ENCODE results near the gene TMEM132D.

The TMEM132D gene

GRCh38 chr12:129152351-129153104 lies 751.3 kb downstream of the TMEM132D start:
- FAIRE-seq = no peak

GRCh38 chr12:129150721-129151120 lies 753.1 kb downstream of the TMEM132D start:
- FAIRE-seq = no peak

GRCh38 chr12:129145381-129145780 lies 758.4 kb downstream of the TMEM132D start:
- FAIRE-seq = no peak

- FAIRE-seq = no peak
Observed at GRCh38 chr12:129138776-129139175, 765.0 kb downstream of the TMEM132D start.

DNA sequence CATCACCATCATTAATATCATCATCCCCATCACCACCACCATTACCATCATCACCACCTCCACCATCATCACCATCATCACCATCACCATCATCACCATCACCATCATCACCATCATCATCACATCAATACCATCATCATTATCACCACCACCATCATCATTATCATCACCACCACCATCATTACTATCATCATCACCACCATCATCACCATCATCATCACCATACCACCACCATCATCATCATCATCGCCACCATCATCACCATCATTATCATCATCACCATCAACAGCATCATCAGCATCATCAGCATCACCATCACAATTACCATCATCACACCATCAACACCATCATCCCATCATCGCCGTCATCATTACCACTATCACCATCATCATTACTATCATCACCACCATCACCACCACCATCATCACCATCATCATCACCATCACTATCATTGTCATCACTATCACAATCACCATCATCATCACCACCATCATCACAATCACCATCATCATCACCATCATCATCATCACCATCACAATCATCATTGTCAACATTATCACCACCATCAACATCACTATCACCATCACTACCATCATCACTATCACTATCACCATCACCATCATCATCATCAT lies 767.0 kb downstream of the TMEM132D start:
- no peak for FAIRE-seq

DNA sequence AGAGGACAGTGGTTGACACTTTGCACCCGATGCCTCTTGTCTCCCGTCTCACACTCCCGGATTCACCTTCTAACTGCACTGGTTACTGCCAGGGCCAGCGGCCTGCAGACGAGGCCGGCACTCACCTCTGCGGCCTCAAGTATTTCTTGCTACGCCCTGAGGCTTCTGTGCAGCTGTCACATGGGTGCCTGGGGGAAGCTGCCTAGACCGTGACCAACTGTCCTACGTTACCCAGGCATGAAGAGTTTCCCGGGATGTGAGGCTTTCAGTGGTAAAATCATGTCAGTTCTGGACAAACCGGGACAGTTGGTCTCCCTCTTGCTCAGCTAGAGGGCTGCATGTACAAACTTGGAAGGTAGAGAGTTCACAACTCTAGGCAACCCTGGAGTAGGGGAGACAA lies 776.1 kb downstream of the TMEM132D start:
- FAIRE-seq = no peak

DNA sequence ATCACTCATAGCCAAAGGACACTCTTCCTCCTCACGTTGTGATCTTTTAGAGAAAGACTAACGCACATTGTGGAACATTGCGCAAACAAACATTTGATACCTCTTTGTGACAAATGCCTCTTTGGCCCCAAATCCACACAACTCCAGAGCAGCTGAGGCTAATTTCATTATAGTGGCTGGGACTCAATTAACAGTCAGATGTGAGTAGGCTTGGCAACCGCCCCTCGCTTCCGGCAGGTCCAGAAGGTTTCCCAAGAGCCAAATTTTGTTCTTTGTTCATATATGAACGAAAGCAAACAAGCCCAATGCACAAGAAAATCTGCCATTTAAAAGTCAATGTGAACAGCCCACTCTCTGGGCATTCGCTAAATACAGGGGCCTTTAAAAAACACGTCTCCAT lies 776.6 kb downstream of the TMEM132D start:
- FAIRE-seq = no peak

- FAIRE-seq = no peak
Observed at GRCh38 chr12:129119537-129119936, 784.3 kb downstream of the TMEM132D start.

DNA sequence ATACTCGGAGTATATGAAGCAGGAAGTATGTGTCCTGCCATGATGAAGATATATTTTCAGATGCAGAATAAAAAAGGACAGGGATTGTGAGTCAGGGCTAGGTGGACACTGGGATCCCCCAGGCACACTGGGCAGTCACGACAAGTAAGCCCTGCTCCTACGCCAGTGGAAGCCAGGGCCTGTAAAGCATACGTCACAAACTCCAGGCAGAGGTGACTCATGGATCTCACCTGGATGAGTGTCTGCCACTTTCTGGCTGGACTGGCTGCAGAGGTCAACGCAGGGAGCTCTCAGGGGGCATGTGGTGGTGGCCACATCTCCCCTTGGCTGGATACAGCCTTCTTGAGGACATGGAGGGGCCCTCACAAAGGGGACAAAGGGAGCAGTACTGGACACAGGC lies 788.3 kb downstream of the TMEM132D start:
- no peak for FAIRE-seq

DNA sequence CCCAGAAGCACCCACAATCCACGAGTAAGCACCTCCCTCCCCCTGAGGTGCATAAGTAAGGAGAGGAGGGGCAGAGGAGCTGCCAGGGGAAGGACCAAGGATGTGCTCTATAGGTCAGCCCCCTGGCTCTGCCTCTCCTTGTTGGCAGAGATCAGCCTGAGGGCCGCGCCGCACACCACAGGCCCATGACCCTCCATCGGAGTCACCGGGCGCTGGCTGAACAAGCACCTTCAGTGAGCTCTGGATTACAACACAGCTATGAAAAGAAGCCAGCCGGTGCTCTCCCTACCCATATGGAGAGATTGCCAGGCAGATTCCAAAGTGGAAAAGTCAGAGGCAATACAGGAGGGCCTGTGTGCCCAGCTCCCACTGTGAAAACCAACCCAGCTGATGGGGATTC lies 793.2 kb downstream of the TMEM132D start:
- no peak for FAIRE-seq

DNA sequence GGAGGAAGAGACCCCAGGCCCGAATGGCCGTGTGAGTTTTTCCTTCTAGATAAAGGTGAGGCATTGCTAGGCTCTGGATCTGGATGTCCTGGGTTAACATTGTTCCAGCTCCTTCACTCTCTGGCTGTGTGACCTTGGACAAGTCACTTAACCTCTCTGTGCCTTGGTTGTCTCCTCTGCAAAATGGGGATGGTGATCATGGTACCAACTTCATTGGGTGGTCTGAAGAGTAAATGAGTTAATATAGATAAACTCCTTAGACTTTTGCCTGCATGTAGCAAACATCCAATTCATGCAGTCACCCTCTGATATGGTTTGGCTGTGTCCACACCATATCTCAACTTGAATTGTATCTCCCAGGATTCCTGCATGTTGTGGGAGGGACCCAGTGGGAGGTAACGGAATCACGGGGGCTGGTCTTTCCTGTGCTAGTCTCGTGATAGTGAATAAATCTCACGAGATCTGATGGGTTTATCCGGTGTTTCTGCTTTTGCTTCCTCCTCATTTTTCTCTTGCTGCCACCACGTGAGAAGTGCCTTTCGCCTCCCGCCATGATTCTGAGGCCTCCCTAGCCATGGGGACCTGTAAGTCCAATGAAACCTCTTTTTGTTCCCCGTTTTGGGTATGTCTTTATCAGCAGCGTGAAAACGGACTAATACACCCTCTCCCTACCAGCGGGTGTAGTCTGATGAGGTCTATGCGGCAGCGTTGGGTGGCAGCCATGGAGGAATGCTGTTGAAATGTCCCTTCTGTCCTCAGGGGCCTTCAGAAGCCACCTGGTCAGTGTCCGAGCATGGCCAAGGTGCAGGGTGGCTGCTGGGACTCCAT lies 794.4 kb downstream of the TMEM132D start:
- no peak for FAIRE-seq

GRCh38 chr12:129106772-129107171 lies 797.1 kb downstream of the TMEM132D start:
- no peak for FAIRE-seq

GRCh38 chr12:129103231-129103630 lies 800.6 kb downstream of the TMEM132D start:
- FAIRE-seq = no peak

DNA sequence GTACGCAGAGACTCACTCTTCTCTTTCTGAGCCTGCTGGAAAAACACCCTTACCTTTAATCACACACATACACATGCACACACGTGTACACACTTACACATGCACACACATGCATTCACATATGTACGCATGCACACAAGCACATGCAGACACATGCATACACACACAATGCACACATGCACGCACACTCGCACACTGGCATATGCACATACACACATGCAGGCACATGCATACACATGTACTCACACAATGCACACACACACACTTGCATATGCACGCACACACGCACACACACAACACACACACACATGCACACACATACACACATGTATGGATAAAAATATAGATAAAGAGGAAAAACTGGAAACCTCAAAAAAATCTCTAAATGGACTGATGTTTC lies 801.6 kb downstream of the TMEM132D start:
- no peak for FAIRE-seq

DNA sequence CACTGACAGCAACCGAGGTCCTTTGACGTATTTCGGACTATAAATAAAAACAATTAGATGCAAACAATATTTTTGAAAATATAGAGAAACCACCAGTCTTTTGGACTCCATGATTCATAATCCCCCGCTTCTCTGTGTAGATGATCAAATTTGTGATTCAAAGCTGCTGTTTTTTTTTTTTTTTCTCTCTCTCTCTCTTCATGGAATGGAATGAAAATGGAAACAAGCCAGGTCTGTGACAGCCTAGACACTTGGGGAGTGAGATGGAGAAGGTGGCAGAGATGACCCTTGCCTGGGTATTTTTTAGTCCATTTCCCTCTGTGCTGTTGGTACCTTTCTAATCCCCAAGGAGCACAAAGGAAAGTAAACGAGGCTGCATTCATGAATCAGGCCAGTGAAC lies 802.0 kb downstream of the TMEM132D start:
- FAIRE-seq = no peak

DNA sequence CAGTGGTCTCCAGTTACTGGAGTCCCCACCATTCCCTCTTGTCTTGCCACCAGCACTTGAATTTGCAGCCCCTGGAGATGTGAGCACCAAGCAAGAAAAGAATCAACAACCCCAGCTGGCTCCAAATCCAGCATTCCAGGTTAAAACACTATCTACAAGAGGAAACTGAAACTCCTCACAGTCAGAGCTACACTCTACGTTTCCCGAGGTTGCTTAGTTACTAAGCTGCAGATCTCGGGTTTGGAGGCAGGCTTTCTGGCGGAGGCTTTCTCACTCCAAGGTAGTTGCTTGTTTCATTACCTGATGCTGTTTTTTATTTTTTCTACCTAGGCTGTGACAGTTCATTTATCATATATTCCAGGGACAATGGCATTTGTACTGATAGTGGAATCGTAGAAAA lies 802.4 kb downstream of the TMEM132D start:
- no peak for FAIRE-seq

DNA sequence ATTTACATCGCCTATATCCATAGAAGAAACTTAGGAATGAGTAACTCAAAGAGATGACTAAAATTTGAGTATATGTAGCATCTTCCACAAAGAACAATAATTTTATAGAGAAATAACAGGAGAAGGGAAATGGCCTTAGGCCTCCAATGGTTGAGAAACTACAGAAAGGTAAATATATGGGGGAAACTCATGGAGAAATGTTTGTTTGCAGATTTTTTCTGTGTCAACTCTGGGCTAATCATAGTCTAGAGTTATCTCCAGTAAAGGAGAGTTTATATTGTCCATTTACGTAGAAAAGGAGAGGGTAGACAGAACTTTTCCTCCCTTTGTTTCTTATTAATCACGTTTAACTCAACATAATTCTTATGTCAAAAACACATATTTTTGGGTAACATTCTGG lies 806.4 kb downstream of the TMEM132D start:
- no peak for FAIRE-seq

DNA sequence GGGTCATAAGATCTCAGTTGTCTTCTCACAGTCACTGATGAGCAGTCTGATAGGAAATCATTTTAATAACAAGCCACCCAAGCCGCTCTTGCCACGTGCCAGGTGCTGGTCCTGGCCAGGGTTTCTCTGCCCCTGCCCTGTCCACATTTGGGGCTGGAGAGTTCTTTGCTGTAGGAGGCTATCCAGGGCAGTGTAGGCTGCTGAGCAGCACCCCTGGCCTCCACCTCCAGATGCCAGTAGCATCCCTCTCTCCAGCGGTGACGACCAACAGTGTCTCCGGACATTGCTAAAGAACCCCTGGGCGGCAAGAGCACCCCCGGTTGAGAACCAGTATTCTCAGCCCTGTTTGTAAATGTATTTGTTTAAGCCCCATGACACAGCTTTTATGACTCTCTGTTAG lies 806.9 kb downstream of the TMEM132D start:
- no peak for FAIRE-seq

- FAIRE-seq = no peak
Observed at GRCh38 chr12:129096184-129096583, 807.6 kb downstream of the TMEM132D start.

DNA sequence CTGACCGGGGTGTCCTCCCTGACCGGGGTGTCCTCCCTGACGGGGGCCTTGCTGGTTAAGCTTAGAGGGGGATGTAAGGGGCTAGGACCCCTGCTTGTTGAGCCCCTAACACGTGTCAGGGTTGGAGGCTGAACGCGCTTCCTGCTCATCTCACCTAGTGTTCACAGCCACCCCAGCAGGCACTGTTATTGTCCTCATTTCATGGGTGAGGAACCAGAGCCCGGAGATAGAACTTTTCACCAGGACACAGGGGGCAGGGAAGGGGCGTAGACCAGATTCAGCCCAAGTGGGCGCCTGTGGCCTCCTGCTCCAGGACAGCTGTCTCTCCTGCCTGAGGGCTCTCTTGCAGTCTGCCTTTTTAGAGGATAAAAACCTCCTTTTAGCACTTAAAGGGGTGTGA lies 814.2 kb downstream of the TMEM132D start:
- no peak for FAIRE-seq

DNA sequence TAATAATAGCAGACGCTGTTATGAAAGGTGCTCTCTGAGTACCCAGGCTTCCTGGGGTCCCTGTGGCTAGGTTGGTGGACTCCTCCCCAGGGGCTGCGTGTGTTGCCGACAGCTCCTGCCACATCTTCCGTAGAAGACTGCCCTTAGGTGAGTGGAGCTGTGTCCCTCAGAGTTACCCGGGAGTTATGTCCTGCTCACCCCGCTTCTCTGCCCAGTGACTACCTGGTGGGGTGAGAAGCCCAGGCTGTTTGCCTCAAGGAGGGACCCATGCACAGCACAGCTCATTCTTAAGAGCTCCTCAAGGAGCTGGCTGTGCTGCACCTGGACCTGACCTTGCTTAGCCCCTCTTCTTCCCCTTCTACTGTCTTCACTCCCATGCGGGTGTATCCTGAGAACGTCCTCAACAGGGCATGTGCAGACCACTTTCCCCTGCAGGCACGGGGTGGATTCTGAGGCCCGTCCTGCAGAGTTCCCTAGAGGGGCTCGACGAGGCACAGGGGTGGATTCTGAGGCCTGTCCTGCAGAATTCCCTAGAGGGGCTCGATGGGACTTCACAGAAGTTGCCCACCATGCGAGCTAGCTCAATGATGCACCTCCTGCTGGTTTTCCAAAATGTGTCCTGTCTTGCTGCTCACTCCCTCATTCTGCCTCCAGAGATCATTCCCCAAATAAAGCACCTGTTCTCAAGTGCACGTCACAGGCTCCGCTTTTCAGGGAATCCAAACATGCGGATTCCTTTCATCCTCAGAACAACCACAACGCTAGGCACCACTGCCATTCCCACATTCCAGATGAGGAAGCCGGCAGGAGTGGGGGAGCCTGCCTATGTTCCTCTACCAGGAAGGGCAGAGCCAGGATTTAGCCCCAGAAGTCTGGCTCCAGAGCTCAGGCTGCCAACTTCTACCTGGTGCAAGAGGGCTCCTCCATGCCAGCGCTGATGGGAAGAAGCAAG lies 818.7 kb downstream of the TMEM132D start:
- FAIRE-seq = no peak

GRCh38 chr12:129083121-129083840 lies 820.5 kb downstream of the TMEM132D start:
- no peak for FAIRE-seq
